Stimulated activated CD8-positive, alpha-beta memory T cell treated with anti-CD3 and anti-CD28 coated beads, Interleukin-2, amount 100 ng/mL, for 1 hour (primary cell): ENCODE results near the gene CSE1L.
"Not testable (repeated sequence)": the region's sequence is repeated elsewhere in the genome, so short reads cannot be mapped to it uniquely, and the experiment has no call there.

ENCODE experiments used
- DNase-seq, 2 donors: peaks; one replicate each; pipeline ENCODE4 v3.0.0-alpha.2; 2020; ENCODE audit warnings: low read depth in 2 of 2

The CSE1L gene

DNA sequence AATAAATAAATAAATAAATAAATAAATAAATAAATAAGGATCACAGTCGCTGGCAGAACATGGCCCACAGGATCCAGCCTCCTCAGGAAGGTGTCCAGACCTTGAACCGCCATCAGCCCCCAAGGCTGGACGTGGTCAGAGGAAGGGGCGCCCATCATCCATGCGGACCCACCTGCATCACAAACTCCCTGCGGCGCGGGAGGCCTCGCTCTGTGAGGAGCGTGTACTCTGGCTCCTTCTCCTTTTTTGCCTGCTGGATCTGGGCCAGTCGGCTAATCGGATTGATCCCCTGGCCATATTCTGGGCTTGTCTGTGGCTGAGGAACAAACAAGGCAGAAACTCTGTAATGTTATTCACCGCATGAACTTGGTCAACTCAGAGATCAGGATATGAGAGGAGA is 76.8 kb downstream of the CSE1L start:
- DNase-seq = no peak

DNA sequence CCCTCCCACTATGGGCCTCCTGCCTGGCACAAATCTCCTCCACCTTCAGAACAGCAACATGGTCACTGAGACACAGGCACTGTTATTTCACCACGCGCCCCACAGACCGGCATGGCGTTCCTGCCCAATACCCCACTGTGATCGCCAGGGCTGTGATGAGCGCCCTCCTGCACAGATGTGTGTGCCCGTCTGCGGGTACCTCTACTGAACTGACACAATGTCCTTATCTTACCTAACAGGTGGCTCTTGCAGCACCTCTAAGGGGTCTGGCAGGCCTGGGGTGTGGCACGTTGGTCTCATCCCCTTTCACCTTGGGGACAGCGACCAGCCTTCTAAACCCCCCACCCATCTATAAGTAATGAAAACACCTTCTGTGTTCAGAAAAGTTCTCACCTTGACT is 77.9 kb downstream of the CSE1L start:
- no peak for DNase-seq

DNA sequence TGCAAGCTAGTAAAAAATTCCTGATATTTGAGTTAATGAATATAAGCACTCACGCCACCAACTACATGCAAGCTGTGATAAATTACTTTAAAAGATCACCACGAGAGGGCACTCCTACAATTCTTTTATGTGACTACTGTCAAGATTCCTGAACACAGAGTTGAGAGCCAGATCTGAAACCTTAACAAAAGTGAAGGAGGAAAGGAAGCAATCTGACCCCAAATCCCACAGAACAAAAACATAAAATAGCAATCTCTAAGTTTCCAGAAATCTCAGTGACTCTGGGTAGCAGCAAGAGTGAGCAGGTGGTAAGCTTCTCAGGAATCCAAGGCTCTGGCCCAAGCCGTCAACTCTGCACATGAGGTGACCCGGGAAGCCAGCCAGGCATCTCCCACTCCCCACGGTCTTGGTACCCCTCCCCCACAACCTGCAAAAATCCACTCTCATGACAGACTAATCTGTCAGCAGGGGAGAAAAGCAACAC is 86.9 kb downstream of the CSE1L start:
- no peak for DNase-seq

DNA sequence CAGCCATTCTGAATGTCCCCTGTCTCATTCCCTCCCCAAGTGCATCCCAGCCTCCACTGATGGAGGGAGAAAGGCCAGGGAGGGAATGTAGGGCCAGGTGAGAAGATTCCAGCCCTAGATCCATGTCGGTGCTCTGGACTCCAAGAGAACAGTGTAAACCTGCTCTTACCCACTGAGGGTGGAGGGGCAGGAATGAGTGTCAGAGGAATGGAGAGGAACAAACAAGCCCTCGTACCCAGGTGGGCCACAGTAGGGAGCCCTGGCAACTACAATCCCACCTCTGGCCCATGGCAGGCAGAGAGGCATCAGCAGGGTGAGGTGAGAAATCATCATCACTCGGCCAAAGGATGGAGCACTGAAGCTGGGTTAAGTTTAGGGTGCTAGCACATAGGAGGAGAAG is 87.5 kb downstream of the CSE1L start:
- DNase-seq = no peak

DNA sequence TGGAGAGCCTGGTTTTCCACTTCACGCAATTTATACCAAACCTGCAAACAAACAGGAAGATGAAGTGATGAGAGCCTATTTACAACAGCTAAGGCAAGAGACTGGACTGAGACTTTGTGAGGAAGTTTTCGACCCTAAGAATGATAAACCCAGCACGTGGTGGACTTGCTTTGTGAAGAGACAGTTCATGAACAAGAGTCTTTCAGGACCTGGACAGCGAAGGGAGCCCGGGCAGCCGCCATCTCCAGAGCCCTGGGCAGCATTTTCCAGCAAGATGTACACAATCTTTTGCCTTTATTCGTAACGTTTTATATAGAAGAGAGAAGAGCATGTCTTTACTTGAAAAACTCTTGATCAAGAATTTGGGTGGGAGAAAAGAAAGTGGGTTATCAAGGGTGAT is 88.7 kb downstream of the CSE1L start:
- DNase-seq = not testable (repeated sequence)

DNA sequence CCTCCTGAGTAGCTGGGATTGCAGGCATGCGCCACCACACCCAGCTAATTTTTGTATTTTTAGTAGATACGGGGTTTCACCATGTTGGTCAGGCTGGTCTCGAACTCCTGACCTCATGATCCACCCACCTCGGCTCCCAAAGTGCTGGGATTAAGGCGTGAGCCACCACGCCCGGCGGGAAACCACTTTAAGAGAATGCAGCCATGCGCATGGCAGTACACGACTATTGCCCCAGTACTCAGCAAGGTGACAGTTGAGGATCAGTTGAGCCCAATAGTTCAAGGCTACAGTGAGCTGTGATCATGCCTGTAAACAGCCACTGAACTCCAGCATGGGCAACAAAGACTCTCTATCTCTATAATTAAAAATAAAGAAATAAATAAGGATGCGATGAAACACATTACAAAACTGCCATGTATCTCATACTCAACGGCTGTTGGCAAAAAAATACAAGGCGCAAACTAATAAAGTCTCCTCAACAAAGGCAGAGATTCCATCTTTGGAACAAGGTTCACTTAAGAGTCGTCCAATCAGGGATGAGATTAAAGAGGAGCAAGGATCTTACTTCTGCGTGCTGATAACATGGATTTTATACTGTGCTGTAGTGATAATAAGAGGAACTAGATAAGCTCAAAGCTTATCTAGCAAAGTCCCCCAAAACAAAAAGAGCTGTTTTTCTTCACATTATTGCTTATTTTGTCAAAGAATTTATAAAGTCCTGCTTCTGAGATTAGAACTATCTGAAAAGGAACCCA is 90.9 kb downstream of the CSE1L start:
- no peak for DNase-seq

DNA sequence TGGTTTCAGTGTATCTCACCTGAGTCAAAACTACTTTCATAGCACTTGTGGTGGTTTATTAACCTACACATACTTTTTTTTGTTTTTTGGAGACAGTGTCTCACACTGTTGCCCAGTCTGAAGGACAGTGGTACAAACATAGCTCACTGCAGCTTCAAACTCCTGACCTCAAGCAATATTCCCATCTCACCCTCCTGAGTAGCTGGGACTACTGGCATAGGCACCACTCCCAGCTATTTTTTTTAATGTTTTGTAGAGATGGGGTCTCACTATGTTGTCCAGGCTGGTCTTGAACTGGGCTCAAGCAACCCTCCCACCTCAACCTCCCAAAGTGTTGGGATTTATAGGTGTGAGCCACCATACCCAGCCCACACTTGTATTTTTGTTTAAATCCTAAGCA is 92.3 kb downstream of the CSE1L start:
- DNase-seq = no peak

DNA sequence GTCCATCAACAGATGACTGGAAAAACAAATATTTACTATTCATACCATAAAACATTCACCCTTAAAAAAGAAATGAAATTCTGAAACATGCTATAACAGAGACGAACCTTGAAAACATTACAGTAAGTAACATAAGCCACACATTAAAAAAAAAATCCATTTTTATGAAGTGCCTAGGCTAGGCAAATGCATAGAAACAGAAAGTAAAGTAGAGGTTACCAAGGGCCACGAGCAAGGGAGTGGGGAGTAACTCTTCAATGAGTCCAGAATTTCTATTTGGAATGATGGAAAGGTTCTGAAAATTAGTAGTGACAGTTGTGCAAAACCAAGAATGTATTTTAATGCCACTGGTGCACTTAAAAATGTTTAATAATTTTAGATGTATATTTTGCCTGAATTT is 94.3 kb downstream of the CSE1L start:
- no peak for DNase-seq

DNA sequence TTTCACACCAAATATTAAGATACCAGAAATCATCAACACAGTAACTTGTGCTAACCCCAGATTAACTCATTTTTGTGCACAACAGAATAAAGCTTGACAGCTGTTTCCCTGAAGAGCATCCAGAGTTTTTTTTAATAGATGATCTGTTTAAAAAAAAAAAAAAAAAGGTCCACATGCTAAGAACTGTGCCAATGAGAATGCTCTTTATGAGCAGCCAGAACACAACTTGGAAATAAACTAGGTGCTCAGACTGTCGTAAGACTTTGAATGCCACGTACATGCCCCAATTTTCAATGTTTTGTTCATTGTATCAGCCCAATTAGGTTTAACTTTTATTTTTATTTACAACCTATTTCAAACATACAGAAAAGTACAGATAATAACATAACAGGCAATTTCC is 94.7 kb downstream of the CSE1L start:
- DNase-seq = no peak
